Activated CD4-positive, alpha-beta T cell treated with anti-CD3 and anti-CD28 coated beads, Interleukin-10, Interleukin-2, amounts not matched to agents 100 ng/mL and 50 ng/mL, durations not matched to agents 16 hours and 8 hours (primary cell): Measurements from ENCODE around the gene MAEA.
"Not testable (repeated sequence)": the region's sequence is repeated elsewhere in the genome, so short reads cannot be mapped to it uniquely, and the experiment has no call there.

Experiments used
- DNase-seq: peaks from one replicate; pipeline ENCODE4 v3.0.0-alpha.2; 2020

The MAEA gene

GRCh38 chr4:1369479-1370079 lies 79.9 kb downstream of the MAEA start:
- DNase-seq = no peak

GRCh38 chr4:1370321-1371124 lies 80.8 kb downstream of the MAEA start:
- no peak for DNase-seq

GRCh38 chr4:1371176-1372165 lies 81.8 kb downstream of the MAEA start:
- no peak for DNase-seq

- DNase-seq = not testable (repeated sequence)
Measured at GRCh38 chr4:1372576-1372975, 82.9 kb downstream of the MAEA start.

- no peak for DNase-seq
Measured at GRCh38 chr4:1373892-1374705, 84.4 kb downstream of the MAEA start.

GRCh38 chr4:1374706-1375045 lies 85.0 kb downstream of the MAEA start:
- DNase-seq = no peak

GRCh38 chr4:1375051-1375721 lies 85.5 kb downstream of the MAEA start:
- no peak for DNase-seq

- DNase-seq = no peak
Measured at GRCh38 chr4:1375761-1376322, 86.2 kb downstream of the MAEA start.

GRCh38 chr4:1376391-1376840 lies 86.7 kb downstream of the MAEA start:
- no peak for DNase-seq

- DNase-seq = no peak
Measured at GRCh38 chr4:1376841-1377605, 87.3 kb downstream of the MAEA start.

- DNase-seq = no peak
Measured at GRCh38 chr4:1377606-1378261, 88.0 kb downstream of the MAEA start.

- no peak for DNase-seq
Measured at GRCh38 chr4:1378559-1379231, 89.0 kb downstream of the MAEA start.

GRCh38 chr4:1379351-1379781 lies 89.7 kb downstream of the MAEA start:
- no peak for DNase-seq

GRCh38 chr4:1379801-1380331 lies 90.2 kb downstream of the MAEA start:
- DNase-seq = no peak

- no peak for DNase-seq
Measured at GRCh38 chr4:1380368-1381151, 90.9 kb downstream of the MAEA start.

- no peak for DNase-seq
Measured at GRCh38 chr4:1381181-1381621, 91.5 kb downstream of the MAEA start.

- no peak for DNase-seq
Measured at GRCh38 chr4:1381944-1382541, 92.4 kb downstream of the MAEA start.
